ACHN (cell line): ENCODE measurements around the gene OPCML.

ENCODE experiments used
- DNase-seq: peaks from one replicate; pipeline ENCODE4 v3.0.0-alpha.2; 2015
- in situ Hi-C: cut with HindIII; loops from 2 replicates; pipeline ENCODE4 v1.10.0; 2017; ENCODE audit warnings: low sequenced_read_pairs, low pct_ligation_motif_present, low pct_unique_long_range_greater_than_20kb

The OPCML gene

DNA sequence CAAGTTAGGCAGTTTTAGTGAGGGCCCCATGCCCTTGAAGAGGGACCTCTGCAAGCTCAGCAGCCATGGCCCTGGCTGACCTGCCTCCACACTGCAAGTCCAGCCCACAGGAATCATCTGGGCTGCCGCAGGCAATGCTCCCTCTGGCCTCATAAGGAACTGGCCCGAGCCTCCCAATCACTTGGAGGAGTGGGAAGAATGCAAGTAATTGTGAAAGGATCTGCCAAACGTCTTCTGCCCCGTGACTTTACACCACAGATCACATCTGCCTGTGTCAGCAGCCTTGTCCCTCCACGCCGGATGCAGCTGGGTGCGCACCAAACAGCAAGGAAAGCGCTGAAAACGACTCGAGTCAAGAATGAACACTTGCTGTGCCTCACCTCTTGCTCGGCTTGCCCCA is 23.8 kb downstream of the OPCML start:
- in situ Hi-C loops = no loop called here
- DNase-seq = no peak

DNA sequence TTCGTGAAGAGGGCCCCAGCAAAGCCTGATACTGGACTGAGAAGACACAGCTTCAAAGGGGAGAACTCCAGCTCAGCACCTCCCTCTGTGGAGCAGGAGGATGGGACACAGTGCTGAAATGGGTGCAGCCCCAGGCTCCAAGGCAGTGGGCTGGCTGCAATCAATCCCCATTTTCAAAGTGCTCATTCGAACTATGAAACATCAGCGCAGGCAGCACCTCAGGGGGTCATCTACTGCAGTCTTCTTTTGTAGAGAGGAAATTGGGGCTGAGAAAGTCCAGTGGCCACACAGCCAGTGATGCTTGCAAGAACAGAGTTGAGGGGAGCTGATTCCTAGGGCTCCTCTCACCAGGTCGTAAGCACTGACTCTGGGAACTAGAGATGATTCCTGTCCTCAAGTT is 25.1 kb downstream of the OPCML start:
- no peak for DNase-seq
- in situ Hi-C loops = no loop called here

DNA sequence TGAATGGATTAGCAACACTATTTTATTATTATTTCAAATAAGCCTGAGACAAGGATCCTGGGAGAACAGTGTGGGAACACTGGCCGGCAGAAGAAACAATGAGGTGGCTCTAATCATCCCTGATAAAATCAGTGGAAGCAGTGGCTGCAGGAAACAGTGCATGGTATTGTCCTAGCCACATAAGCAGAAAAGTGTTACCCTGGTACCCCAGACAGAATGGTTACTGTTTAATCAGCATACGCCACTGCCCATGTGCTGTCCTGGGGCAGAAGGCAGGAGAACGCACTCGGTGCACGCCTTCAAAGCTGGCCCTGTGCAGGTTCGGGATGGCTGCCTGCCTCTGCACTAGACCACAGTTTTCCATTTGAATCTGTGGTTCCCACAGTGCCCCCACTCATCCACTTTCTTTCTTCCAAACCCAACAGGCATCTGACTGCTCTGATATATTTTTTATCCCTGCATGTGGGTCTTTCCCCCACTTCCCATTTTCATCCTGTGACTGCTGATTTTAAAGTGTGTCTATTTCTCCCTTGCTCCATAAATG is 25.7 kb downstream of the OPCML start:
- no peak for DNase-seq
- in situ Hi-C loops = no loop called here

DNA sequence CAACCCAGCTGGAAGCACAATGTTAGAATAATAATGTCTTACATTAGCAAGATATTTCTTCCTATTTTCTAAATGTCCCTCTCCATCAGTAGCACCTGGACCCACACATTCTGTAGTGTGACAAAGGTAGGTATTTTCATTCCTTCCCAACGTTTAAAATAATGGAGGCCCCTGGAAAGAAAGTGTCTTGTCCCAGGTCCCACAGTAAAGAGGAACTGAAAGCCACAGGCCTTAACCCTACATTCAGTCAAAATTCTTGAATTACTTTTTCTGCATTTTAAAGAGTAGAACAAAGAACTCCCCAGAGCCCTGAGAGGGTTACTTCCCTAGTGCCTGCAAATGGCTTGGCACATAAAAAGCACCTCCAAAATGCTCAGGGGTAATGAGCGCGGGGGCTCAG is 26.3 kb downstream of the OPCML start:
- no peak for DNase-seq
- in situ Hi-C loops = no loop called here

DNA sequence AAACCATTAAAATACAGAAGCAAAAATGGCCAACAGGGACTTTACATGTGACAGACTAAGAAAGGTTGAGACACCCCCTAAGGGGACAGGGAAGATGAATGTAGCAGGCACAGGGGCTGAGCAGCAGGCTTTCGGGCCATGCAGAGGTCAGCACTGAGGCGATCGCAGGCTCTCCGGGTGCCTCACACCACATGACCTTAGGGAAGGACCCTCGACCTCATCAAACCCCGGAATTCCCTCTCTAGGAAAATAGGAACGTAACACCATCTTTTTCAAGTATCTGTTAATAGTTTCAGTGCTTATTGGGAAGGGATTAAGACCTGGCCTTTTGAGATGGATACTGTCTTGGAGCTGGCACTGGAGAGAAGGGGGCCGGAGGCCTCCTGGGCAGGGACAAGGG is 27.4 kb downstream of the OPCML start:
- no peak for DNase-seq
- in situ Hi-C loops = no loop called here

DNA sequence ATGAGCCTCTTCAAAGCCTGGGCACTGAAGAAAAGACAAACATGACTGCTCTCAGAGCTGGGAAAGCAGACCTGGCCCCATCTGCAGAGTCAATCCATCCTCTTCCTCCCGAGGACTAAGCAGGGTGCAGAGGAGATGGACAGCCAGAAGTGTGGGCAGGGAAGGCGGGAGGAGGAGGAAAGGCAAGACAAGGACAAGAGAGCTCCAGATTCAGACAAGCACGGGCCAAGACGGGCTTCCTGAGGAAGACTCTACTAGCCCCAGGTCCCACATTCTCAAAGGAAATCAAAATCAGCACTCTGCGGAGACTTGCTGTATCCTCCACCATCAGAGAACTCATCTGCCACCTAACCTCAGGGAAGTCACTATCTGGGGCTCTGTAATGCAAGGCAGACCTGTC is 28.5 kb downstream of the OPCML start:
- in situ Hi-C loops = no loop called here

DNA sequence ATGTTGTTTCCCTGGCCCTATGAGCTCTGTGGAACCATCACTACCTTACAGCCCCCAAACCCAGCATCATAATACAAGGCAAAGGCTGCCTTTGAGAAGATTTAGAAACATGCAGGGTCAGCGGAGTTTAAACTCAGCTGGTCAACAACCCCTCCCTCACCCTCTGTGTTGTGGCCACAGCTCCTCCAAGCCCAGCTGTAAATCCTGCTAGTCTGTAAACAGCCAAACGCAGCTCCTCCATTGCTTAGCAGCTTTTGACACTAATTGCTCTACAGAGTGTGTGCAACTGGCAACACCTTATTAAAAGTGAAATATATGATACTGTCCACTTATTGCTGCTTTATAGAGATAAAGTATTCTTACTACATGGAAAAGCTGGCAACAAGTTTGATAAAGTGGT is 29.1 kb downstream of the OPCML start:
- DNase-seq = no peak
- in situ Hi-C loops = no loop called here

More for the DNA sequence above, 28.5 kb downstream of the OPCML start:
- no peak for DNase-seq

DNA sequence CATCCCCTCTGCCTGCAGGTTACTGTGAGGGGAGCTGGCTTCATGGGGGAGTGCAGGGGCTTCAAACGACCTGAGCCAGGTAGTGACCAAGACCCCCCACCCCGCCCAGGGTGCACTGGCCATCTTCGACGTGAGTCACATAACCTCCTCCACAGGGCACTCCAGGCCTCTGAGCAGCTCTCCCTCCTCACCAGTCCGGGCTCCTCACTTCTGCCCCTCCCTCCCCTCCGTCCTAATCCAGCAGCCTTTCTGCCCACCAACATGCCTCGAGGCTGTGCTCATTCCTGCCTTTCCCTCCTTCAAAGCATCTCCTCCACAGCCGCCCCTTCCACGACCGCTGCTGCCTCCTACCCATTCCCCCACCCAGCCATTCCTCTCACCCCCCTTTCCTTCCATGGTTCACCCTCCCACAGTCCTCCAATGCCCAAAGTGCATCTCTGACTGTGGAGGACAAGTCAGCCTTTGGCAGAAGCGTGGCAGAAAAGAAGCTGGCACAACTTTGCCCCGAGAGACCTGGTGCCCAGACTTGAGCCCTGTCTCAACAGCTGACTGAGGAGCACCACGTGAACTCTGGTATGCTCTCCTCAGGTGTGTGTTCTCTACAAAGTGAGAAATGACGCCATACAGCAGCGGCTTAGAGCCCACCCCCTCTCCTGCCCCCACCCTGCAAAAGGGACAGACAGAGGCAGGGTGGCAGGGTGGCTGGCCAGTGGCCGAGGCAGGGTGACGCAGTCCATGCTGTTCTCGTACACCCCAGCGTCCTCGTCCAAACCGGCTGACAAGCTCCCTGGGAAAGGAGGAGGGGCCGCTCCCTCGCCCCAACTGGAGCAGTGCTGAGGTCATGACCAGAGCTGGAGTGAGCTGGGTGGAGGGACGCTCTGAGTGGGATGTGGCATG is 30.4 kb downstream of the OPCML start:
- no peak for DNase-seq
- in situ Hi-C loops = no loop called here

DNA sequence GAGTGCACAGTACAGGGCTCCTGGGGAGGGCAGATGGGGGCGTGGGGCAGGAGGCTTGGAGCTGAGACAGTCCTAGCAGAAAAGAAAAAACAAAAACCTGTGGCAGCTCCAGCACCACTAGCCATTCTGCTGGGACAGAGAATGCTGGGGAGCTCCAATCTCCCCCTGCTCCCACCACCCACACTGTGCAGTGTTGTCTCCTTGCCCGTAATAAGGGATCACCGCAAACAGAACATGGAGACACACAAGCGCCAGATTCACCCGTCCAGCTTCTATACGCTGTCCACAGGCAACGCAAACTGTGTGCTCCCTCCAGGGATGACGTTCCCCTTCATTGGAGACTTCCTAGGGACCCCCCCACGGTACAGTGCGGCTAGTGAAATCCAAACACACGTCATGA is 31.4 kb downstream of the OPCML start:
- DNase-seq = no peak
- in situ Hi-C loops = no loop called here

DNA sequence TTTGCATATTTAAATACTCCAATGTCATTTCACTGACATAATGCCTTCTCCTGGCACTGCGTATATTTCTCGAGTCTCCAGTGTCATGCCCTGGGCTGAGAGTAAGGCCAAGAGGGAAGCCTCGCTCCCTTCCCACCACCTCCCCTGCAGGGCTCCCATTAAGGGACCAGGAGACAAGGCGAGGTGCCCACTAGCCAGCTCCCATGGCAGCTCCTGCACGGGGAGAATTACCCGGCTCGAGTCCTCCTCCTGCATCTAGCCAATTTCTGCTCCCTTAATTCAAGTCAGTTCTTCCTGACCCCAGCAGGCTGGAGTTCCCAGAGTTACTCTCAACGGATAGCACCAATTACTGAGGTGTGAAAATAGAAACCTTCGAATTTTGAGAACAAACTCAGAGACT is 31.9 kb downstream of the OPCML start:
- in situ Hi-C loops = no loop called here
- DNase-seq = no peak

DNA sequence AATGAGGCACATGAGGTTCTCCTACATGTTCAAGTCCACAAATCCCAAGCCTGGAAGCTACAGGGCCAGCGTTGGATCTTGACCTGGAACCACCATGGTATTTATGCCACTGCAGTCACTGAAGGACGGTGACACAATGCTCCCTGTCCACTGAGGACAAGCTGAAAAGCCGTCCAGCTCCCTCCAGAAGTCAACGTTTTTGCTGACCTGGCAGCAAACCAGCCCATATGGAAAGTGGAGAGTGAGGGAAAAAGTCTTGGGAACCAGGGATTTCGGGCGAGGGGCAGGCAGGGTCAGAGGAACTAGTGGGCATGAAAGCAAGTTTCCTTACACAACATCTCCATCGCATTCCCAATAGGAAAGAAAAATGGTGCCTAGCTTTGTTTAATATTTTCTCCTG is 33.3 kb downstream of the OPCML start:
- no peak for DNase-seq
- in situ Hi-C loops = no loop called here

DNA sequence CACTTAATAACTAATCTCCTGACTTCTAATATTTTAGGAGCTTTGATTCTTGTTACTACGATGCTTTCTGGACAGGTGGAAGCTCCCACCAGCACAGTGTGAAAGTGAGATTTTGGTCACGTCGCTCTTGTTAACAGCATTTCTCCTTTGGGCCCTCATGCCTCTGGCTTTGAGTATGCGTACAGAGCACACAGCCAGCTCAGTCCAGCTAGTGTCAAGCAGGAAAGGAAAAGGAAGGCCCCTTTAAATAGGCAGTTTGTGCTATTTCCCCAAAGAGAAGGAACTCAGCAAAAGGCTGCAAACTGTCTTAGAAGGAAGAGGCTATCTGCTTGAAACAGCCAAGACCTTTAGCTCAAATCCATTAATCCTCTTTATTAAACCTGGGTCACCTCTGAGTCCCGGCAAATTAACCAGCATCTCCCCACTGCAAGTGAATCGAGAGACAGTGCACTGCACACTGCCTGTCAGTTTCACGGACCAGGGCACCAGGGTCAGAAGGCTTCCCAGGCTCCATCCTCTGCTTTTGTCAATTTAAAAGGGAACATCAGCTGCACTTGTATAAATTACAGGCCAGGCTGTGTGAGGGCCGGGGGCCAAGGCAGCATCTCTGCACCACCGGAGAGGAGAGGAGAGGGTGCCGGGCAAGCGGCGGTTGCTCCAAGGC is 34.7 kb downstream of the OPCML start:
- no peak for DNase-seq
- in situ Hi-C loops = no loop called here

DNA sequence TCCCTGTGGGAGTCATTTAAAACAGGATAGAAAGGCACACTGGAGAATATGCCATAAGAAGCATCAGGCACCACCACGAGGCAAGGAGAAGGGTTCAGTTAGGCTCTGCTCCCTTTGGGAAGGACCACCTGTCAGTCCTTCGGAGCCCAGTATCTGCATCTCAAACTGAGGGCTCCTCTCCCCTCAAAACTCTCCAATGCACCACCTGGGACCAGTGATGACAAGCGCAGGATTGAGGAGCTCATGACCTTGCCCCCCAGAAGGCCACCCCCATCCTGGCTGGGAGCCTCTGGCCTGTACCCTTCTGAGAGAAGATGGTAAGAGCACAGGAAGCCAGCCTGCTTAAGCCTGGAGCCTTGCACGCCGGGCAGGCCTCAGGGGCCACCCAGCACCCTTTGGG is 39.4 kb downstream of the OPCML start:
- in situ Hi-C loops = no loop called here
- no peak for DNase-seq

DNA sequence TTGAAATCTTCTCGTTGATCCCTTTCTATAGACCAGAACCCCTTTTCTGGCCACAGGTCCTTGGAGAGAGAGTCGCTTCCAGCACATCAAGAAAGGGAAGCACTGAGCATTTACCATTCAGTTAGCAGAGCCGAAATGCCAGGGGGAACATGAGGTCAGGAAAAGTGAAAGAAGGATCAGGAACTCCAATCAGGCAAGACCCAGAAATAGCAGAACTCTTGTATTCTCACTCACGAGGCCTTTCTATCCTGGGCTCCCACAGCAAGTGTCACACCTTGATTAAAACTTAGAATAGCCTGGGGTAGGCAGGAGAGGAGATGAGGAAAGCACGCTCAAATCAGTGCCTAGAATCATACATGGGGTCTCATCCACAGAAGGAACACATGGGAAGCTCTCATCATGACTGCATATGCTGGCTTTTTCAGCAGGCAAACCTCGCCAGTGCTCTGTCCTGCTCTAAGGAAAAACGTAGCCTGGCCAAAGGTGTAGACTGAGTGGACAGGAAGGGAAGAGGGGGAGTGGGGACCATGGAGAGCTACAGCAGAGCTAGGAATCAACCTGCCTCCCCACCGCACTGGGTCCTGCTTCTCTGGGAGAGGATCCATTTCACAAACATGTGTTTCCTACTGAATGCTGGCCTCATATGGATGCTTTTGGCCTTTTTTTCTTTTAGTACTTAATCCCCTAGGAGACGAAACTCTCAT is 40.5 kb downstream of the OPCML start:
- no peak for DNase-seq
- in situ Hi-C loops = no loop called here

DNA sequence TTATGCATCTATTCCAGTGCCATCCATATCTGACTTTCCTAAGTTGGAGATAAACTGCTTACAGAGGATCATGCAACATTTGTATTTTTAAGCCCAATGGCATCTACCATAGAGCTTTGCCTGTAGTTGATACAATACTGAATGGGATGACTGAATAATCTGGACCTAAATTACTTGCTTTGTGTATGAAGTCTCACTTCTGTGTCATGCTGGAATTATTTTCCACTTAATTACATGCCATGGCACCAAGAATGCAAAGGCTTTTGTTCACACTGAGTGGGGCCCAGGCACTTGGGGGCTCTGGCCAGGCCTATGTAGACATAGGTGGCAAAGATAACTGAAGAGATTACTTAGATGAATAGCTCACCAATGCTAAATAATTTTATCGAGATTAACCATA is 51.6 kb downstream of the OPCML start:
- no peak for DNase-seq
- in situ Hi-C loops = no loop called here

DNA sequence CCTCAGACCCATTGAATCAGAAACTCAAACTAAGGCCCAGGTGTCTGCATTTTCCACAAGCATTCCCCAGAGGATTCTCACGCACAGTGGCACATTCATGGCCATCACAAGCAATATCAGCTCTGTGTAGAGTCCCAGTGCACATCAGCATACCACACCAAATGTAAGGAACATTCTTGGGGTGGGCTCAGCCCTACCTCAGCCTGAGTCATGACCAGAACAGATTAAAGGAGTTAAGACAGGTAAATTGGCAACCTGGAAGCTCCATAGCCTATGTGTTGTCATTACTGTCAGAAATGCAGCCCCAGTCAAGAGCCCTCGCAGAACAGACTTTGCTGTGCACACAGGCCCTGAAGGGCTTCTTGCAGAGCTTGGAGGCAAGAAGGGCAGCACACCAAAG is 53.1 kb downstream of the OPCML start:
- no peak for DNase-seq
- in situ Hi-C loops = no loop called here

DNA sequence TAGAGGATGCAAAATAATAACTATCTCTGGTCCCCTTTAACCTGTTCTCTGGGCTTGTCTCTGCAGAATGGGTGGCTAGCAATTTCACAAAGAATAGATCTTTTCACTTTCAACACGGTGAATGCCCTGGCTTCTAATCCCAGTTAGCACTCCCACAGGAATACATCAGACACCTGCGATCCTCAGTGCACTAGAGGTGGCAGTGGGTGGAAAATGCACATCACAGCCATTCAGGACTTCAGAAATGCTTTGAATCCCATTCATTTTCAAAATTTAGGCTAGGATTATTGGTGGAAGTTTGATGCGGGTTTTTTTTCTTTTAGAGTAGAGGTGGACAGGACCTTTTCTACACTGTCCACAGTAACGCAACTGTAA is 55.1 kb downstream of the OPCML start:
- in situ Hi-C loops = no loop called here
- DNase-seq = no peak

DNA sequence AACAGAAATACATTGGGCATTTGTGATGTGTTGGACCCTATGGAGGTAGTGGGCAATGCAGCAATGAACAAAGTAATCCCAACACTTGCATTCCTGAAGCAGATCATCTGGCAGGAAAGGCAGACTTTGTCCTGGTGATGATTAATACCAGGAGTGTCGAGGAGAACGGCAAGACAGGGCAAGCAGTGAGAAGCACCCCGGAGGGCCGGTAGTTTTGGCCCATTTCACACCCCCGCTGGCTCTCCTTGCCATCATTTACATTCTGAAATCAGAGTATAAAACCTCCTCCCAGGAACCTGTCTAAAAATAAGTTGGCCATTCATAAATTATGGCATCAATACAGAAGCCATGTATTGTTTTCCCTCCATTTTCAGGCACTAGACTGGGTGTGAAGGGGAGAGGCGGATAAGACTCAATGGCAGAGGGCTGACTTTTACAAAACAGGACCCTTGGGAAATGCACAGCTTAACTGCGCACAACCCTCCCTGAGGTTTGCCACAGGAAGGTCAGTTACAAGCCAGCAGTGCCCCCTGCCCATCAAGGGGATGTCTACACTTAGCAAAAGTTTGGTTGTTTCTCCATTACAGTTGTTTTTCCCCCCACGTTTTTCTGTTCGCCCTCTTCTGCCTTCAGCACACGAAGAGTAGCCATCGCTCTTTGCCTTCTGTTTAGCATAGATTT is 55.6 kb downstream of the OPCML start:
- DNase-seq = no peak
- in situ Hi-C loops = no loop called here

DNA sequence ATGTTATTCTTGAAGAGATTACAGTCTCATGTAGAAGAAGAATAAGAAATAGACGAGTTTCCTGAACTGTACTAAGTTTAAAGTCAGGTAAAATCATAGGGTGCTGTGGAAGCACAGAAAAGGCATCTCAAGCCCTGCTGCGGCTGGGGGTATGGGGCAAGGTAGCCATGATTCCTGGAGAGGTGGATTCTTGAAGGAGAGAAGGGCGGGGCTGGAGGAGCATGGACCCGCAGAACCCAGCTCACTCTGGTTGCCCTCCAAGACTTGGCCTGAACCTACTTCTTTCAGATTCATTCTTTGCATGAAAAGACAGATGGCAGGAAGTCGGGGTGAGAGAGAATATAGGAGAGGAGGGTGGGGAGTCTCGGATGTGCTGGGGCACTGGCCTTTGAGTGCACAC is 57.8 kb downstream of the OPCML start:
- in situ Hi-C loops = no loop called here
- DNase-seq = no peak
